Activated B cell treated with CpG ODN at 0.5 μM for 24 hours (primary cell): ENCODE data around the gene TNFRSF1A. TPM values are rescaled to one million over a fixed set of nuclear protein-coding genes. Genes with fewer than 3 reads are reported as not detected.

Experiments used
- ATAC-seq: fragments of 200-7000 bp; cut with Tn5 transposase; one replicate; pipeline ENCODE4 v1.10.0; 2021; ENCODE audit warnings: low read depth, mild to moderate bottlenecking, moderate library complexity
- CTCF ChIA-PET: fragments of 350-600 bp; sonication (Branson Sonifier 250); formaldehyde crosslinking; loops from one replicate; lab custom pipeline; 2021; ENCODE audit warnings: antibody characterized with exemption; lab: Charles Lee
- POLR2A ChIA-PET: fragments of 350-600 bp; sonication (Branson Sonifier 250); formaldehyde crosslinking; loops from one replicate; lab custom pipeline; 2021; ENCODE audit warnings: antibody characterized with exemption; lab: Charles Lee
- DNase-seq: peaks from one replicate; pipeline ENCODE4 v3.0.0; 2022
- H3K27ac Mint-ChIP-seq: one replicate; pipeline ENCODE4 v1.8.0; 2020; ENCODE audit warnings: mixed read lengths
- H3K27me3 Mint-ChIP-seq: one replicate; pipeline ENCODE4 v1.8.0; 2021; ENCODE audit warnings: mixed read lengths
- H3K36me3 Mint-ChIP-seq: one replicate; pipeline ENCODE4 v1.8.0; 2021; ENCODE audit warnings: low read depth, mixed read lengths
- H3K4me1 Mint-ChIP-seq: one replicate; pipeline ENCODE4 v1.8.0; 2021; ENCODE audit warnings: mixed read lengths
- H3K4me3 Mint-ChIP-seq: one replicate; pipeline ENCODE4 v1.8.0; 2020; ENCODE audit warnings: mild to moderate bottlenecking, mixed read lengths
- H3K9me3 Mint-ChIP-seq: one replicate; pipeline ENCODE4 v1.8.0; 2020; ENCODE audit warnings: mixed read lengths
- intact Hi-C: fragments of 100-400 bp; cut with micrococcal nuclease; formaldehyde crosslinking; loops from one replicate; pipeline ENCODE4 v1.15.1; 2024
- total RNA-seq: library from RNA; stranded (reverse); gene quantifications from 2 replicates; pipeline ENCODE4 v1.2.3, GENCODE V29; 2022
- TF ChIP-seq, protein P1 (sequence below): fragments of 200-600 bp; IDR thresholded peaks from one replicate; pipeline ENCODE4 v1.8.0; 2022; ENCODE audit warnings: antibody characterized with exemption, mild to moderate bottlenecking

The TNFRSF1A gene
- total RNA-seq, 1 donor from 2014 or later: not detected

DNA sequence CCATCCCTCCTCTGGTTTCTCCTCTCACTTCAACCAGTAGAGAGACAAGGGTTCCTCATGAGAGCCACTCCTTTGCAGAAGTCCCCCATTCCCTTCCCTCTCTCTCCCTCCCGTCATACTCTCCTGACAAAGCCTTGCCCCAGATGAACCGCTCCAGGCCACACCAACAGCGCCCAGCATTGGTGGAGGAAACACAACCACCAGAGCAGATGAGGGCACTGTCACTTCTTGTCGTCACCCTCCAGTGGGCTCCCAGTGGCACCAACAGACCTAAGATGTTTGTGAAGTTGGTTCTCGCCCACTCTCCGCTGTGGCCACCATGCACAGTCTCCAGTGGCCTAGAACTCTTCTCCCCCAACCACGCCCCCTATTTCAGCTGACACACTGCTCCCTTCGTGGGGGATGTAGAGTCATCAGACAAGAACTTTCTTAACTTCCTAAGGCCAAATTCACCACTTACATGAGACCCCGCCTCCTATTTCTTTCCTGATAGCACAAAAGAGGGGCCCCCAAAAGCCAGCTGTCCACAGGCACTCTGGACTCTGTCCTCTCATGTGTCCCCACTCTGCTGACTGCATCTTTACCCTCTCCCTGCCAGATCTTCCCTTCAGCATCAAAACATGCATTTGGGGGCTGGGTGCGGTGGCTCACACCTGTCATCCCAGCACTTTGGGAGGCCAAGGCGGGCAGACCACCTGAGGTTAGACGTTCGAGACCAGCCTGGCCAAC is 60.6 kb downstream of the TNFRSF1A start:
- TF ChIP-seq, protein P1, sequence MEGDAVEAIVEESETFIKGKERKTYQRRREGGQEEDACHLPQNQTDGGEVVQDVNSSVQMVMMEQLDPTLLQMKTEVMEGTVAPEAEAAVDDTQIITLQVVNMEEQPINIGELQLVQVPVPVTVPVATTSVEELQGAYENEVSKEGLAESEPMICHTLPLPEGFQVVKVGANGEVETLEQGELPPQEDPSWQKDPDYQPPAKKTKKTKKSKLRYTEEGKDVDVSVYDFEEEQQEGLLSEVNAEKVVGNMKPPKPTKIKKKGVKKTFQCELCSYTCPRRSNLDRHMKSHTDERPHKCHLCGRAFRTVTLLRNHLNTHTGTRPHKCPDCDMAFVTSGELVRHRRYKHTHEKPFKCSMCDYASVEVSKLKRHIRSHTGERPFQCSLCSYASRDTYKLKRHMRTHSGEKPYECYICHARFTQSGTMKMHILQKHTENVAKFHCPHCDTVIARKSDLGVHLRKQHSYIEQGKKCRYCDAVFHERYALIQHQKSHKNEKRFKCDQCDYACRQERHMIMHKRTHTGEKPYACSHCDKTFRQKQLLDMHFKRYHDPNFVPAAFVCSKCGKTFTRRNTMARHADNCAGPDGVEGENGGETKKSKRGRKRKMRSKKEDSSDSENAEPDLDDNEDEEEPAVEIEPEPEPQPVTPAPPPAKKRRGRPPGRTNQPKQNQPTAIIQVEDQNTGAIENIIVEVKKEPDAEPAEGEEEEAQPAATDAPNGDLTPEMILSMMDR: no peak
- Mint-ChIP-seq H3K36me3 (no peaks in the 10 kb centered on the region), H3K27me3 (peaks cover 40% of the 10 kb centered on the region), H3K4me1 (peaks cover 6% of the 10 kb centered on the region), H3K9me3 (no peaks in the 10 kb centered on the region), H3K4me3 (no peak overlapping the region), H3K27ac (no peak overlapping the region)
- ATAC-seq (no peak), DNase-seq (no peak)
- ChIA-PET POLR2A (no interaction called here), CTCF (no interaction called here)
- intact Hi-C loops: no loop called here

DNA sequence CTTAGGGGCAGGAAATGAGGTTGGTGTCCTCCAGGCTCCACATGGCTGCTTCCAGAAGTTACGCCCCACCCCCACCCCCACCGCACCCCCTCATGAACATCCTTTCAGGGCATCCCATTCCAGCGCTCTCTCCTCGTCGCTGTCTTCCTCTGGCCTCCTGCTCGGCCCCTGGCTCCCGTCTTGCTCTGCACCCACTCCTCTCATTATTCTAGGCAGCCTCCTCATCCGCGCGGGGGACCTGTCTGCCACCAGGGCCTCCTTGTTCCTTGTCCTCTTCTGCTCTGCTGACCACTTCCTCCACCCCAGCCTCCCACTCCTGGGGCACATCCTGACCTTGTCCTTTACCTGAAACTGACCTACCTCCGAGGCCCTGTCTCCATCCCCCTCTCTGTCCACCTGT is 61.2 kb downstream of the TNFRSF1A start:
- TF ChIP-seq, protein P1: no peak
- POLR2A ChIA-PET: no interaction called here
- no peak for ATAC-seq
- no peak overlapping the region for H3K4me3 Mint-ChIP-seq
- peaks cover 44% of the 10 kb centered on the region for H3K27me3 Mint-ChIP-seq
- intact Hi-C loops: no loop called here
- H3K27ac Mint-ChIP-seq: no peak overlapping the region
- peaks cover 6% of the 10 kb centered on the region for H3K4me1 Mint-ChIP-seq
- no peaks in the 10 kb centered on the region for H3K9me3 Mint-ChIP-seq
- CTCF ChIA-PET: interaction anchor here (4.7 kb wide), 1 partner anchor 85 kb away, joined by 50 read pairs; no protein-coding TSS in a partner anchor
- DNase-seq: no peak
- no peaks in the 10 kb centered on the region for H3K36me3 Mint-ChIP-seq

DNA sequence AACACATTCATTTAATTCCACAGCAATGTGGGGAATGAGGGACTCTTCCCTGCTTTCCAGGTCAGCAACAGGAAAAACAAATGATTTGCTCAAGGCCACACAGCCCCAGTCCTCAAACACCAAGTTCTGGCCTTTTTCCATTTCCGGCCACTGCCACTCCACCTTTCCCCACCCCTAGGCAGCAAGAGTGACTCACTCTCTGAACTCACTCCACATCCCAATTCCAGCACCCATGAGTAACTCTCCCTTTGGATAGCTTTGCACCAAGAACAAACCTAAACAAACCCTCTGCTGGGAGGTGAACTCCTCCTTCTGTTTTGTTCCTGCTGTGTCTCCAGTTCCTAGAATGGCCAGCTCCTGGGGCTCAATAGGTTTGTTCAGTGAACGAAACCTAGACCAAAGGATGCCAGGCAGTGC is 61.8 kb downstream of the TNFRSF1A start:
- H3K27ac Mint-ChIP-seq: no peak overlapping the region
- intact Hi-C loops: no loop called here

DNA sequence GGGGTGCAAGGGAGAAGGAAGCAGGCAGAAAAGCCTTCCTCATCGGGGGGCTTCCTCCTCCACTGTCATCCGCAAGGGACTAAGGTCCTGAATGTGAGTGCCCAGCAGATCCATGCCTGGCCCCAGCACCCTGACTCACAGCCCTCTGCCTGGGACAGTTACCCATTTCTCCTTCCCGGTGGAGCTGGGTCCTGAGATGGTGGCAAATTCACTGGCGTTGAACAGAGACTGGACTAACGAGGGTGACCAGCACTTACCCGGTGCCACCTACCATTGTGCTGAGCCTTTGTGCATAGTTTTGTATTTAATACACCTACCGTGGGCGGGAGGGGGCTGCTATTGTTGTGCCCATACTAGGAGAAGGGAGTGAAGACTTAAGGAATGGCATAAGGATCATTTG is 62.2 kb downstream of the TNFRSF1A start:
- DNase-seq: no peak
- Mint-ChIP-seq H3K4me3 (peak overlapping the region; percentile 28), H3K4me1 (peaks cover 6% of the 10 kb centered on the region), H3K9me3 (no peaks in the 10 kb centered on the region), H3K36me3 (no peaks in the 10 kb centered on the region), H3K27ac (no peak overlapping the region), H3K27me3 (peaks cover 50% of the 10 kb centered on the region)
- ATAC-seq: no peak
- POLR2A ChIA-PET: no interaction called here
- CTCF ChIA-PET: interaction anchor here (0.8 to 4.7 kb wide), 7 partner anchors 8 to 291 kb away, joined by 3 to 50 read pairs (median 7); no protein-coding TSS in a partner anchor
- intact Hi-C loops: loop anchor here (2.0 to 5.0 kb wide), 2 partner anchors 55 to 193 kb away; partner anchors contain the start of gene VAMP1
- TF ChIP-seq, protein P1: no peak

More for the DNA sequence above, 61.8 kb downstream of the TNFRSF1A start:
- peaks cover 6% of the 10 kb centered on the region for H3K4me1 Mint-ChIP-seq
- no peaks in the 10 kb centered on the region for H3K9me3 Mint-ChIP-seq
- no peaks in the 10 kb centered on the region for H3K36me3 Mint-ChIP-seq
- DNase-seq: no peak
- peak overlapping the region; percentile 28 for H3K4me3 Mint-ChIP-seq
- TF ChIP-seq, protein P1: no peak
- CTCF ChIA-PET: interaction anchor here (1.9 to 4.7 kb wide), 2 partner anchors 85 to 292 kb away, joined by 8 to 50 read pairs; no protein-coding TSS in a partner anchor
- ATAC-seq: no peak
- POLR2A ChIA-PET: no interaction called here
- peaks cover 48% of the 10 kb centered on the region for H3K27me3 Mint-ChIP-seq

DNA sequence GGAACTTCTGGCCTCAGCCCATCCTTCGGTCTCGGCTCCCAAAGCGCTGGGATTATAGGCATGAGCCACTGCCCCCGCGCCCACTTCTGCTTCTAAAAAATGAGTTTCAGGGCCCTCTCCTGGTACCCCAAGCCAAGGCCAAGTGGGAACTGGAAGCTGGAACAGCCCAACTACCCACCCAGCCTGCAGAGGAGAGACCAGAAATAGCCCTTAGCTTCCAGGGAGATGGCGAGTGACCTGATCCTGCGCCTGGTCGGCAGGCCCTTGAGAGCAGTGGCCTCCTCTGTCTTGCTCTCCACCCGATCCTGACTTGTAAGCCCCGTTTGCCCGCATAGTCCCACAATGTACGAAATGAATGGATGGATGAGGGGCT is 62.6 kb downstream of the TNFRSF1A start:
- H3K4me3 Mint-ChIP-seq: peak overlapping the region; percentile 50
- TF ChIP-seq, protein P1: no peak
- intact Hi-C loops: loop anchor here (2.0 to 5.0 kb wide), 2 partner anchors 54 to 193 kb away; partner anchors contain the start of gene VAMP1
- H3K9me3 Mint-ChIP-seq: no peaks in the 10 kb centered on the region
- no peak for ATAC-seq
- POLR2A ChIA-PET: no interaction called here
- CTCF ChIA-PET: interaction anchor here (0.6 to 4.7 kb wide), 18 partner anchors 9 to 291 kb away, joined by 3 to 50 read pairs (median 4); partner anchors contain the start of gene CD9
- peaks cover 48% of the 10 kb centered on the region for H3K27me3 Mint-ChIP-seq
- no peak for DNase-seq
- H3K4me1 Mint-ChIP-seq: peaks cover 6% of the 10 kb centered on the region
- no peaks in the 10 kb centered on the region for H3K36me3 Mint-ChIP-seq
- no peak overlapping the region for H3K27ac Mint-ChIP-seq
